GM21786 (cell line): ENCODE measurements around the gene ZNF844.
A peak's percentile ranks its signal among the peaks of the same experiment; 100 is the strongest.
"Not testable (repeated sequence)": the region's sequence is repeated elsewhere in the genome, so short reads cannot be mapped to it uniquely, and the experiment has no call there.

Experiments
- ATAC-seq: cut with Tn5 transposase; IDR thresholded peaks from one replicate; pipeline ENCODE4 v1.9.1; 2021; ENCODE audit not compliant: unreplicated experiment

ZNF844 gene

DNA sequence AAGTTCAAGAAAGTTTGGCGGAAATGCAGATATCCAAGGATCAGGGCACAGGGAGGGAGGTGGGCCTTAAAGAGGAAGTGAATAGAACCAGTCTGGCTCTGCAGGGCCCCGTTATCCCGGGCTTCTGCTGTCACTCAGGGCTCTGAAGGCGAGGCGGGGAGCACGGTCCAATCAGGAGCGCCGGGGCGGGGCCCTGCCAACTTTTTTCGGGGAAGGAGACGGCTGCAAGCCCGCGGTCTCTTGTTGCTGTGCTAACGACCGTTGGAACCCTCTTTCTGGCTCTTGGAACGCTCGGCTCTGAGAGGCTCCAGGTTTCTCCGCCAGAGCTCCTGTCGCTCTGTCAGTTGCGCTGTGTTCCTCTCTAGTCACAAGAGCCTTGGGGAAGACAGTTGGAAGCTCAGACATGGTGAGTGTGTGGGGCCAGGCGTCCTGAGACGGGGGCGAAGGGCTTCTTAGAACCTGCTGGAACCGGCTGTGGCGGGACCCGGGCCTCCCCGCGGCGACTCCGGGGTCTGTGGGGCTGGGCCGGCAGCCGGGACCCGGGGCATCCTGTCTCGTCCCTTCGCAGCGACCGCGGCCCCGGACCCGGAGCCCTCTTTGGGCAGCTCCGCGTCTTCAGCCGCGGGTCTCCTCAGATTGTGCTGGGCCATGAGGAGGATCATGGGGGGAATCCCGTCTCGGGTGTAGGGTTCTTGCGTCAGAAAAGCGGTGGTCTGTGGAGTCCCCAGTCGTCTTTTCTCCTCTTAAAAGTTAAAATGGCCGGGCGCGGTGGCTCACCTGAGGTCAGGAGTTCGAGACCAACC, 27.7 kb downstream of the ZNF844 start:
- peak; percentile 66 for ATAC-seq

DNA sequence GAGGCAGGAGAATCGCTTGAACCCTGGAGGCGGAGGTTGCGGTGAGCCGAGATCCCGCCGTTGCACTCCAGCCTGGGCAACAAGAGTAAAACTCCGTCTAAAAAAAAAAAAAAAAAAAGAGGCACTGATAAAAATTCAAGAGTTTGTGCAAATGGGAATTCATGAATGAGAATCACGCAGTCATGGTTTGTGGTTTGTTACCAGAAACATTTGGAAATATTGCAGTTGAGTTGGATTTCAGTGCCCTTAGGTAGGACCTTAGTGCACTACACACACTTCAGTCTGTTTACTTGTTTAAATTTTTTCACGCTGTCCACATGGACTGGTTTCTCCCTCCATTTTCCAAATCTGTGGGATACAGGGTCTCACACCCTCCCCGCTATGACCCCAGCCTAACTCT, 28.4 kb downstream of the ZNF844 start:
- no peak for ATAC-seq

DNA sequence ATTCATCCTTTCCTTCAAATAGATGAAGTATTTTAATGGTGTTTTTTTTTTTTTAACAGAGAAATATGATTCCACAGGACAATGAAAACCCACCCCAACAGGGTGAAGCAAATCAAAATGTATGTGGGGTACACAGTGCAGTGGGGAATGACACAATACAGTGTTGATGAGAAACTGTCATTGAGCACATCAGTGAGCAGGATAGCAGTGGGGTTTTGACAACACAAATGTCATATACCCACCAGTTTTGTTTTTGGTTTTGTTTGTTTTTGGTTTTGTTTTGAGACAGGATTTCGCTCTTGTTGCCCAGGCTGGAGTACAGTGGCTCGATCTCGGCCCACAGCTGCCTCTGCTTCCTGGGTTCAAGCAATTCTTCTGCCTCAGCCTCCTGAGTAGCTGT, 29.2 kb downstream of the ZNF844 start:
- no peak for ATAC-seq

DNA sequence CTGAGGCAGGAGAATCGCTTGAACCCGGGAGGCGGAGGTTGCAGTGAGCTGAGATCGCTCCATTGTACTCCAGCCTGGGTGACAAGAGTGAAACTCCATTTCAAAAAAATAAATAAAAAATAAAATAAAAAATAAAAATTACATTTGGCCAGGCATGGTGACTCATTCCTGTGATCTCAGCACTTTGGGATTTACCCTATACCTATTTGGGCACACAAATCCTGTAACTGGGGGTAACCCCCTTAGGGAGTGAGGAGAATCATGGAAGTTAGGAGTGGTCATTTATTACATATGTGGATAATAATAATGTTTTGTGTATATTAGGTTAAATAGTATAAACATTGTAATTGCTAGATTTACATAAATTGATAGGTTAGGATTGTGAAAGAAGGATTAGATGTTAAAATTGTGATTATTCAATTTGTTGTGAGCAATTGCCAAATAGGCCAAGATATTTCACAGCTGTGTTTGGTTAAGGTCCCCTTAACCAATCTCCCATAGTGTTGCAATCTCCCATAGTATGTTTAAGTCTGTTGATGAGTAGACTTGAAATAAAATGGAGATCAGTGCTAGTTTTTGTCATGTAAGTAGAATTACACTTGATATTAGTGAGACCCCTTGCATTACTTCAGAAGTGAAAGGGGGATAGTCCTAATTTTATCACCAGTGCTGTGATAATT, 30.7 kb downstream of the ZNF844 start:
- no peak for ATAC-seq

DNA sequence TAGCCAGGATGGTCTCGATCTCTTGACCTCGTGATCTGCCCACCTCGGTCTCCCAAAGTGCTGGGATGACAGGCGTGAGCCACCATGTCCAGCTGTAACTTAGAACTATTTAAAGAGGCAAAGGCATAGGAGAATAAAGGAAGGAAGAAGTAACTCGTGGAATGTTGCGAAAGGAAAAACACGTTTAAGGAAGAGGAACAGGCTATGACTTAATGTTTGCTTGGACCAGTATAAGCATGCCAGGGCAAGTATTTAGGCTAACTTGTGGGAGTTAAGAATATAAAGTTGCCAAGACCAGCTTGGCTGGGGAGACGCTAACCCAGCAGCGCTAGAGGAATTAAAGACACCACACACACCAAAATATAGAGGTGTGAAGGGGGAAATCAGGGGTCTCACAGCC, 33.5 kb downstream of the ZNF844 start:
- ATAC-seq: no peak

DNA sequence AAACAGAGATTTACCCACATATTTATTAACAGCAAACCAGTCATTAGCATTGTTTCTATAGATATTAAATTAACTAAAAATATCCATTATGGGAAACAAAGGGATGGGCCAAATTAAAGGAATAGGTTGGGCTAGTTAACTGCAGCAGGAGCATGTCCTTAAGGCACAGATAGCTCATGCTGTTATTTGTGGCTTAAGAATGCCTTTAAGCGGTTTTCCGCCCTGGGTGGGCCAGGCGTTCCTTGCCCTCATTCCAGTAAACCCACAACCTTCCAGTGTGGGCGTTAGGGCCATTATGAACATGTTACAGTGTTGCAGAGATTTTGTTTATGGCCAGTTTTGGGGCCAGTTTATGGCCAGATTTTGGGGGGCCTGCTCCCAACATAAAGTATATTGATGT, 39.4 kb downstream of the ZNF844 start:
- not testable (repeated sequence) for ATAC-seq

DNA sequence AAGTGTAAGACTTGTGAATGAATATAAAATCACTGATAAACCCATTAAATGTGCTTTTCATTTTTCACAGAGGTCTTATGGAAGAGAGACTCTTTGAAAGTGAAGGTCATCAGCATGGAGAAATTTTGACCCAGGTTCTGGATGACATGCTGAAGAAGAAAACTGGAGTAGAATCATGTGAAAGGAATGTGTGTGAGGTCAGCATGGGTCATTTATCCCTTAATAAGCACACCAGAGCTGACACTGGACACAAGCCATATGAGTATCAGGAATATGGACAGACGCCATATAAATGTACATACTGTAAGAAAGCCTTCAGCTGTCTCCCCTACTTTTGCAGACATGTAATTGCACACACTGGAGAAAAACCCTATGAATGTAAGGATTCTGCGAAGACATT, 46.6 kb downstream of the ZNF844 start:
- ATAC-seq: no peak

DNA sequence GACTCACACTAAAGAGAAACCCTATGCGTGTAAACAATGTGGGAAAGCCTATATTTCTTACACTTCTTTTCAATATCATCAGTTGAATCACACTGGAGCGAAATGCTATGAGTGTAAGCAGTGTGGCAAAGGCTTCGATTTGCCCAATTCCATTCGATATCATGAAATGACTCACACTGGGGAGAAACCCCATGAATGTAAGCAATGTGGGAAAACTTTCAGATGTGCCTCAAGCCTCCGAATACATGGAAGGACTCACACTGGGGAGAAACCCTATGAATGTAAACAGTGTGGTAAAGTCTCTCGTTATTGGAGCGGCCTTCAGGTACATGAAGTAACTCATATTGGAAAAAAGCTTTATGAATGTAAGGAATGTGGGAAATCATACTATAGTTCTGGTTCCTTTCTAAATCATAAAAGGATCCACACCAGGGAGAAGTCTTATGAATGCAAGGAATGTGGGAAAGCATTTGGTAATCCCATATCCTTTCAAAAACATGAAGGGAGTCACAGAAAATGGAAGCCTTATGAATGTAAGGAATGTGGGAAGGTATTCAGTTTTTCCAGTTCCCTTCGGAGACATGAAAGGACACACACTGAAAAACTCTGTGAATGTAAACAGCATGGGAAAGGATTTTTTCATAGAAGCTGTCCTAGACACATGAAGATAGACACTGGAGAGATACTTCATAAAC, 47.6 kb downstream of the ZNF844 start:
- no peak for ATAC-seq

DNA sequence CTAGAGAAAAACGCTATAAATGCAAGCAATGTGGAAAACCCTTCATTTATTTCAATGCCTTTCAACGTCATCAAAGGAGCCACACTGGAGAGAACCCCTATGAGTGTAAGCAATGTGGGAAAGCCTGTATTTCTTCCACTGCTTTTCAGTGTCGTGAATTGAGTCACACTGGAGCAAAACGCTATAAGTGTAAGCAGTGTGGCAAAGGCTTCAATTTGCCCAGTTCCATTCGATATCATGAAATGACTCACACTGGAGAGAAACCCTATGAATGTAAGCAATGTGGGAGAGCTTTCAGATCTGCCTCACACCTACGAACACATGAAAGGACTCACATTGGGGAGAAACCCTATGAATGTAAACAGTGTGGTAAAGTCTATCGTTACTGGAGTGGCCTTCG, 48.2 kb downstream of the ZNF844 start:
- no peak for ATAC-seq

DNA sequence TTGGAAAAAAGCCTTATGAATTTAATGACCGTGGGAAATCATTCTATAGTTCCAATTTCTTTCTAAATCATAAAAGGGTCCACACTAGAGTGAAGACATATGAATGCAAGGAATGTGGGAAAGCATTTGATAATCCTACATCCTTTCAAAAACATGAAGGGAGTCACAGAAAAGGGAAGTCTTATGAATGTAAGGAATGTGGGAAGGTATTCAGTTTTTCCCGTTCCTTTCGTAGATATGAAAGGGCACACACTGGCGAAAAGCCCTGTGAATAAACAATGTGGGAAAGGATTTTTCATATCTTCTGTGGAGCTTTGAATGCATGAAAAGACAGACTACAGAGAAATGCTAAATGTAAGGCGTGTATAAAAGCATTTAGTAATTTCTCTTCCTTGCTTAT, 48.6 kb downstream of the ZNF844 start:
- ATAC-seq: no peak

DNA sequence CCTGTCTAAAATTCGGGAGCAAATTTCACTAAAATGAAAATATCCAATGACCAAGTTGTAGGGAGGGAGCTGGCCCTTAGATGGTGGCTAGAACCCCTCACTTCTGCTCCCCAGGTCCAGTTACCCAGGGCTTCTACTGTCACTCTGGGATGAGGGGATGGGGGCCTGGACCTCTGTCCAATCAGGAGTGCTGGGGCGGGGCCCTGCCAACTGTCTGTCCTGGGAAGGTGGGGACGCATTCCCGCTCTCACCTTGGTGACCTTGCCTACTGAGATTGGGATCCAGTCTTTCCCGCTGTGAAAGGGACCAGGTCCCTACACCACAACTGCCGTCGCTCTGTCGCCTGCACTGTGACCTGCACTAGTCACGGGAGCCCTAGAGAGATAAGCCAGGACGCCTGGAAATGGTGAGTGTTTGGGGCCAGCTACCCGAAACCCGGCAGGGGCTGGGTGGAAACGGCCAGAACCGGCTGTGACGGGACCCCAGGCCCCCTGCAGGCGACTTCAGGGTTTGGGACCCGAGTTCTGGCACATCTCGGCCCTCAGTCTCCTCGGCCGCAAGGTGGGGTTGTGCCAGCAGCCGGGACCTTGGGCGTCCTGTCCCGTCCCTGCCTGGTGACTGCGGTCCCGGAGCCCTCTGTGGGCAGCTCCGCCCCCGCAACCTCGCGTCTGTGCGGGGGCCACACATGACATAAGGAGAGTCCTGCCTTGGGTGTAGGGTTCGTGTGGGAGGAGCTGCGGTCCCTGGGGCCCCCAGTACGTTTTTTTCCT, 52.9 kb downstream of the ZNF844 start:
- ATAC-seq: no peak

DNA sequence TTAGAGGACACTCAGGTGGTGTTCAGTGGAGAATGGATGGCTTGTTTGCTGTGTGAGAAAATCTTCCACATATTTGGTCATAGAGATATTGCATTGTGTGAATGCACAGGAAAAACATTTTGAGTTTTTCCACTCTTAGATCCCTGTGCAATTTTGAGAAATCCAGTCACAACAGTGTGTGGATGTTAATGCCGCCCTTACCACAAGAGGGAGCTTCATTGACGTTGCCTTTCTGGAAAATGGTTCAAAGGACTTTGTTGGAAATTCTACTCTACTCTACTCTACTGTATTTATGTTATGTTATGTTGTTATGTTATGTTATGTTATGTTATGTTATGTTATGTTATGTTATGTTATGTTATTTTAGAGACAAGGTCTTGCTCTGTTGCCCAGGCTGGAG, 62.2 kb downstream of the ZNF844 start:
- ATAC-seq: no peak
